Progenitor cell of endocrine pancreas (in vitro differentiated cells): ENCODE results near the gene DOHH. TPM values are rescaled to one million over a fixed set of nuclear protein-coding genes. Genes with fewer than 3 reads are reported as not detected.

ENCODE experiments used
- DNase-seq: peaks from one replicate; pipeline ENCODE4 v3.0.0; 2021; ENCODE audit warnings: low spot score; ENCODE audit not compliant: unreplicated experiment
- H3K27ac Mint-ChIP-seq: 2 replicates; pipeline ENCODE4 v1.8.0; 2021; ENCODE audit warnings: mild to moderate bottlenecking, moderate library complexity, mixed read lengths
- H3K27me3 Mint-ChIP-seq: 2 replicates; pipeline ENCODE4 v1.8.0; 2021; ENCODE audit warnings: mixed read lengths
- H3K36me3 Mint-ChIP-seq: 2 replicates; pipeline ENCODE4 v1.8.0; 2022; ENCODE audit warnings: mixed read lengths; ENCODE audit not compliant: insufficient read depth
- H3K4me1 Mint-ChIP-seq: 2 replicates; pipeline ENCODE4 v1.8.0; 2021; ENCODE audit warnings: low read depth, mixed read lengths
- H3K4me3 Mint-ChIP-seq: 2 replicates; pipeline ENCODE4 v1.8.0; 2021; ENCODE audit warnings: low read depth, mild to moderate bottlenecking, moderate library complexity, mixed read lengths
- H3K9me3 Mint-ChIP-seq: 2 replicates; pipeline ENCODE4 v1.8.0; 2021; ENCODE audit warnings: low read depth, mixed read lengths
- total RNA-seq: library from RNA; stranded (reverse); gene quantifications from 2 replicates; pipeline ENCODE4 v1.2.1, GENCODE V29; 2021
- TF ChIP-seq, protein P1 (sequence below): fragments of 200-600 bp; sonication (generic); IDR thresholded peaks from one replicate; pipeline ENCODE4 v1.5.0; 2021; ENCODE audit warnings: antibody characterized with exemption, mild to moderate bottlenecking; ENCODE audit not compliant: unreplicated experiment

The DOHH gene
- total RNA-seq, 1 donor from 2014 or later: 9.9 TPM

GRCh38 chr19:3516675-3517207 is 16.3 kb upstream of the DOHH start:
- TF ChIP-seq, protein P1, sequence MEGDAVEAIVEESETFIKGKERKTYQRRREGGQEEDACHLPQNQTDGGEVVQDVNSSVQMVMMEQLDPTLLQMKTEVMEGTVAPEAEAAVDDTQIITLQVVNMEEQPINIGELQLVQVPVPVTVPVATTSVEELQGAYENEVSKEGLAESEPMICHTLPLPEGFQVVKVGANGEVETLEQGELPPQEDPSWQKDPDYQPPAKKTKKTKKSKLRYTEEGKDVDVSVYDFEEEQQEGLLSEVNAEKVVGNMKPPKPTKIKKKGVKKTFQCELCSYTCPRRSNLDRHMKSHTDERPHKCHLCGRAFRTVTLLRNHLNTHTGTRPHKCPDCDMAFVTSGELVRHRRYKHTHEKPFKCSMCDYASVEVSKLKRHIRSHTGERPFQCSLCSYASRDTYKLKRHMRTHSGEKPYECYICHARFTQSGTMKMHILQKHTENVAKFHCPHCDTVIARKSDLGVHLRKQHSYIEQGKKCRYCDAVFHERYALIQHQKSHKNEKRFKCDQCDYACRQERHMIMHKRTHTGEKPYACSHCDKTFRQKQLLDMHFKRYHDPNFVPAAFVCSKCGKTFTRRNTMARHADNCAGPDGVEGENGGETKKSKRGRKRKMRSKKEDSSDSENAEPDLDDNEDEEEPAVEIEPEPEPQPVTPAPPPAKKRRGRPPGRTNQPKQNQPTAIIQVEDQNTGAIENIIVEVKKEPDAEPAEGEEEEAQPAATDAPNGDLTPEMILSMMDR: no peak
- H3K4me3 Mint-ChIP-seq: no peak overlapping the region
- no peaks in the 10 kb centered on the region for H3K9me3 Mint-ChIP-seq
- peaks cover 1% of the 10 kb centered on the region for H3K4me1 Mint-ChIP-seq
- peak overlapping the region; percentile 67 for H3K27ac Mint-ChIP-seq
- H3K27me3 Mint-ChIP-seq: no peaks in the 10 kb centered on the region
- DNase-seq: no peak
- H3K36me3 Mint-ChIP-seq: peaks cover 3% of the 10 kb centered on the region

DNA sequence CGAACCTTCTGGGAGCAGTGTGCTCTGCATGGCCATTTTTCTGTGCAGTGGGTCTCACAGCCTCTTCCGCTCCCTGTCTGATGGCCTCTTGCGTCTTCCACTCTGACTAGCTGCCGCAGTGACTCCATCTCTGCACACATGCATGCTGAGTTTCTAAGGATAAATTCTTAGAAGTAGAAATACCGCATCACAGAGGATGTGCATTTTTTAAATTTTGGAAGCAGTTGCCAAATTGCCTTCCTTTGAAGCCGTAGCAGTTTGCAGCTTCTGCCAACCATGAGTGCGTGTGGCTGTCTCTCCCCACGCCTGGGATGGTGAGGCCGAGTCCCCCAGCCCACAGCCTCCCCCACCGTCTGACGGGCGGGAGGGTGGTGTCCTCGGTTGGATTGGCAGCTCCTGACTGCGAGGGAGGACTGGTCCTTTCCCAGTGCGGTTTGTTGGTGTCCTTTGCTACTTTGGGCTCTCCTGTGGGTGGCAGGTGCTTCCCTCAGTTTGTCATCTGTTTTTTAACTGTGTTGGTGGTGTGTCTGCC is 15.5 kb upstream of the DOHH start:
- H3K27ac Mint-ChIP-seq: no peak overlapping the region
- peaks cover under 1% of the 10 kb centered on the region for H3K36me3 Mint-ChIP-seq
- no peaks in the 10 kb centered on the region for H3K27me3 Mint-ChIP-seq

GRCh38 chr19:3514930-3515329 is 14.5 kb upstream of the DOHH start:
- DNase-seq: no peak
- peaks cover 1% of the 10 kb centered on the region for H3K4me1 Mint-ChIP-seq
- peaks cover 1% of the 10 kb centered on the region for H3K36me3 Mint-ChIP-seq
- no peak overlapping the region for H3K4me3 Mint-ChIP-seq
- no peaks in the 10 kb centered on the region for H3K9me3 Mint-ChIP-seq
- H3K27me3 Mint-ChIP-seq: no peaks in the 10 kb centered on the region
- TF ChIP-seq, protein P1: no peak
- no peak overlapping the region for H3K27ac Mint-ChIP-seq

More for the DNA sequence above, 15.5 kb upstream of the DOHH start:
- TF ChIP-seq, protein P1: no peak
- no peak overlapping the region for H3K4me3 Mint-ChIP-seq
- no peak for DNase-seq
- no peaks in the 10 kb centered on the region for H3K9me3 Mint-ChIP-seq
- H3K4me1 Mint-ChIP-seq: peaks cover 1% of the 10 kb centered on the region

DNA sequence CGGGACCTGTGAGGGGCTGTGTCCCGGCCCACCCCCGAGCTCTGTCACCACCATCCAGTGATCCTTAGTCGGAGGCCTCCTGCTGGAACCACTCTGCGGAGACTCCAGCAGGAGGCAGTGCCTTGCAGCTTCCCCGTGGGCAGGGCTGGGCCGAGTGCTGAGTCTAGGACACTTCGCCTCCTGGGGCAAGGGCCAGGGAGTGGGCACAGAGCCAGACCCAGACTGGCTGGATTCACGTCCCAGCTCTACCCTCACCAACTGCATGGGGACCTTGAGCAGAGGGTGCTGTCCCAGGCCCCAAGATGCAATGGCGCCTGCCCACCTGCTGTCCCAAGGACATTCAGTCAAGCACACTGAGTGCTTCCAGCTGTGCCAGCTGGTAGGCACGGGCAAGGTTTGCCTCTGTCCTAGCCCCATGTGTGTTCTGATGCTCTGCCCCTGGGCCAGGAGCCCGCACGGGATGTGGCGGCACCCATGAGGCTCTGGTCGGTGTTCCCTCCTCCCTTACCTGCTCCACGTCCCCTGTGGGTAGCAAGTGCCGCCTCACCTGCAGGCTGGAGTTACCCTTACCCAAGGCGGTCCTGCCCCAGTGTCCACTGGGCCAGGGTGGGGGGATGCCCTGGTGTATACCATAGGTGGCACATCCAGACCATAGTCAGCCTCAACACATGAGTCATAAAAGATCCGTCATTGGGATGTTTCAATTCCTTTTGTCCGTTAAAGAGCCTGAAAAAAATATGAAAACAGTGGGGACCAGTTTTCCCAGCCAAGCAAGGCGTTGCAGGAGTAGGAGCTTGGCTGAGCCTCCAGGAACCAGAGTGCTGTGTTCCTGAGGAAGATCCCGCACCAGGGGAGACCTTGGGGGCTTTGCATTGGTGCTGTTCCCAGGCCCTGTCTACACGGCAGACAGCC is 13.0 kb upstream of the DOHH start:
- H3K27me3 Mint-ChIP-seq: no peaks in the 10 kb centered on the region
- H3K36me3 Mint-ChIP-seq: peaks cover 4% of the 10 kb centered on the region
- H3K27ac Mint-ChIP-seq: no peak overlapping the region
- H3K4me3 Mint-ChIP-seq: no peak overlapping the region
- H3K4me1 Mint-ChIP-seq: peaks cover 6% of the 10 kb centered on the region
- TF ChIP-seq, protein P1: no peak
- H3K9me3 Mint-ChIP-seq: no peaks in the 10 kb centered on the region
- DNase-seq: no peak

- TF ChIP-seq, protein P1: no peak
- Mint-ChIP-seq H3K27ac (no peak overlapping the region), H3K4me3 (no peak overlapping the region), H3K9me3 (no peaks in the 10 kb centered on the region), H3K4me1 (peaks cover 10% of the 10 kb centered on the region), H3K27me3 (no peaks in the 10 kb centered on the region), H3K36me3 (peaks cover 4% of the 10 kb centered on the region)
- no peak for DNase-seq
Observed at GRCh38 chr19:3512562-3513228, 12.2 kb upstream of the DOHH start.
